MCF 10A (cell line): ENCODE measurements around the gene UBL7. TPM values are rescaled to one million over a fixed set of nuclear protein-coding genes. Genes with fewer than 3 reads are reported as not detected.

Source experiments
- BruUV-seq: library from RNA; stranded (reverse); fragments of 400-500 nt; replicated peaks from 2 replicates; lab custom pipeline; 2021; lab: Mats Ljungman, UMichigan
- CTCF ChIA-PET: fragments of 300-600 bp; sonication (Branson Sonifier 250); formaldehyde crosslinking; extraction: SDS; loops from one replicate; lab custom pipeline; 2021; ENCODE audit warnings: antibody characterized with exemption, inconsistent platforms; lab: Yijun Ruan, JAX
- POLR2A ChIA-PET: fragments of 300-600, 350-650 bp; sonication (Branson Sonifier 250); formaldehyde crosslinking; extraction: SDS; loops from one replicate; lab custom pipeline; 2020; ENCODE audit warnings: antibody characterized with exemption, inconsistent platforms; lab: Yijun Ruan, JAX
- DNase-seq: peaks from one replicate; pipeline ENCODE4 v3.0.0-alpha.2; 2018; ENCODE audit not compliant: unreplicated experiment
- H3K27ac Mint-ChIP-seq: one replicate; pipeline ENCODE4 v1.8.0; 2022; ENCODE audit warnings: mild to moderate bottlenecking, low read depth, mixed read lengths; ENCODE audit not compliant: unreplicated experiment
- H3K27me3 Mint-ChIP-seq: one replicate; pipeline ENCODE4 v1.8.0; 2022; ENCODE audit warnings: mixed read lengths; ENCODE audit not compliant: insufficient read depth, unreplicated experiment
- H3K36me3 Mint-ChIP-seq: one replicate; pipeline ENCODE4 v1.8.0; 2022; ENCODE audit warnings: mild to moderate bottlenecking, moderate library complexity, mixed read lengths; ENCODE audit not compliant: insufficient read depth, unreplicated experiment
- H3K4me1 Mint-ChIP-seq: one replicate; pipeline ENCODE4 v1.8.0; 2022; ENCODE audit warnings: mixed read lengths; ENCODE audit not compliant: insufficient read depth, unreplicated experiment
- H3K4me3 Mint-ChIP-seq: one replicate; pipeline ENCODE4 v1.8.0; 2022; ENCODE audit warnings: mild to moderate bottlenecking, moderate library complexity, mixed read lengths; ENCODE audit not compliant: unreplicated experiment
- H3K9me3 Mint-ChIP-seq: one replicate; pipeline ENCODE4 v1.8.0; 2022; ENCODE audit warnings: mixed read lengths; ENCODE audit not compliant: unreplicated experiment
- intact Hi-C: fragments of 100-400 bp; cut with micrococcal nuclease; formaldehyde crosslinking; loops from 2 replicates; pipeline ENCODE4 v1.14.1; 2022
- total RNA-seq: library from RNA; stranded (reverse); gene quantifications from 2 replicates; pipeline ENCODE4 v1.2.3, GENCODE V29; 2022
- TF ChIP-seq, protein P1 (sequence below): fragments of 200-600 bp; IDR thresholded peaks from one replicate; pipeline ENCODE4 v1.8.0; 2022; ENCODE audit warnings: antibody characterized with exemption, mild to moderate bottlenecking; ENCODE audit not compliant: unreplicated experiment

UBL7 gene
- total RNA-seq, 1 experiment from 2014 or later = 56.4 TPM

DNA sequence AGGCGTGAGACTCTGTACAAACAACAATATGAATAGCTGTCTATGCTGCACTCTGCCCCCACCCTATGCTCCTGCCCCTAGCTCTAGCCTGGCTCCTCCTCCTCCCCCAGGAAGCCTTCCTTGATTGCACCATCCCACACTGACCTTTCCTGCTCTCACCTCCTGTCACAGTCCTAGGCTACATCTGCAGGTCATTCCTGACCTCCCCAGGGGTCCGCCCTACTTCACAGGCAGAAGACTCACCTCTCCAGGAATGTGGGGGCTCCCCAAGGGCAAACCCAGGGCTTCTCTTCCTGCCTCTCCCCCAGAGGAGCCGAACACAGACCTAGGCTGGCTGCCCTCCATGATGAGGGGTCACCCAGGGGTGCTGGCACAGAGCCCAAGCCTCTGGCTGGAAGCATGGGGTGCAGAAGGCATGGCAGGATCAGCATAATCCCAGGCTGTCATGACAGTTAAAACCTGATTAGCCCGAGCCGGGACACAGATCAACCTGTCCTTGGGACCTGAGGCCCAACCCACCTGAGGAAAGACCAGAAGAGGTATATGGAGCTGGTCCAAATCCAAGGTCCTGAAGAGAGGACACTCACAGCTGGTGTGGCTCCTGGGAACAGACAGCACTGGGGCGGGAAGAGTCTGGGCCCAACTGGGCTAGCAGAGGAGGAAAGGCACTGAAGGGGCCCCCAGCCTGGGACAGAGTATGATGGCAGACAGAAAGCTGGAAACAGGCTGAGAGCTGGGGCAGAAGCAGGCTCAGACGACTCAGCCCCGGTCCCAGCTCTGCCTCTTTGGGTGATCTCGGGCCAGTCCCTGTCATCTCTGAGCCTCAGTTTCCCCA, 33.1 kb downstream of the UBL7 start:
- TF ChIP-seq, protein P1, sequence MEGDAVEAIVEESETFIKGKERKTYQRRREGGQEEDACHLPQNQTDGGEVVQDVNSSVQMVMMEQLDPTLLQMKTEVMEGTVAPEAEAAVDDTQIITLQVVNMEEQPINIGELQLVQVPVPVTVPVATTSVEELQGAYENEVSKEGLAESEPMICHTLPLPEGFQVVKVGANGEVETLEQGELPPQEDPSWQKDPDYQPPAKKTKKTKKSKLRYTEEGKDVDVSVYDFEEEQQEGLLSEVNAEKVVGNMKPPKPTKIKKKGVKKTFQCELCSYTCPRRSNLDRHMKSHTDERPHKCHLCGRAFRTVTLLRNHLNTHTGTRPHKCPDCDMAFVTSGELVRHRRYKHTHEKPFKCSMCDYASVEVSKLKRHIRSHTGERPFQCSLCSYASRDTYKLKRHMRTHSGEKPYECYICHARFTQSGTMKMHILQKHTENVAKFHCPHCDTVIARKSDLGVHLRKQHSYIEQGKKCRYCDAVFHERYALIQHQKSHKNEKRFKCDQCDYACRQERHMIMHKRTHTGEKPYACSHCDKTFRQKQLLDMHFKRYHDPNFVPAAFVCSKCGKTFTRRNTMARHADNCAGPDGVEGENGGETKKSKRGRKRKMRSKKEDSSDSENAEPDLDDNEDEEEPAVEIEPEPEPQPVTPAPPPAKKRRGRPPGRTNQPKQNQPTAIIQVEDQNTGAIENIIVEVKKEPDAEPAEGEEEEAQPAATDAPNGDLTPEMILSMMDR = no peak
- BruUV-seq = no TSS peak
- H3K9me3 Mint-ChIP-seq = no peaks in the 10 kb centered on the region
- H3K4me3 Mint-ChIP-seq = no peak overlapping the region
- peaks cover 11% of the 10 kb centered on the region for H3K4me1 Mint-ChIP-seq
- H3K27ac Mint-ChIP-seq = no peak overlapping the region
- H3K27me3 Mint-ChIP-seq = no peaks in the 10 kb centered on the region
- intact Hi-C loops = no loop called here
- DNase-seq = no peak
- ChIA-PET CTCF (interaction anchor here (0.7 to 2.9 kb wide), 5 partner anchors 10 to 107 kb away, joined by 3 to 15 read pairs (median 4); no protein-coding TSS in a partner anchor), POLR2A (interaction anchor here (0.5 to 1.0 kb wide), 2 partner anchors 29 to 46 kb away, joined by 3 to 4 read pairs; no protein-coding TSS in a partner anchor)
- H3K36me3 Mint-ChIP-seq = peaks cover 14% of the 10 kb centered on the region

DNA sequence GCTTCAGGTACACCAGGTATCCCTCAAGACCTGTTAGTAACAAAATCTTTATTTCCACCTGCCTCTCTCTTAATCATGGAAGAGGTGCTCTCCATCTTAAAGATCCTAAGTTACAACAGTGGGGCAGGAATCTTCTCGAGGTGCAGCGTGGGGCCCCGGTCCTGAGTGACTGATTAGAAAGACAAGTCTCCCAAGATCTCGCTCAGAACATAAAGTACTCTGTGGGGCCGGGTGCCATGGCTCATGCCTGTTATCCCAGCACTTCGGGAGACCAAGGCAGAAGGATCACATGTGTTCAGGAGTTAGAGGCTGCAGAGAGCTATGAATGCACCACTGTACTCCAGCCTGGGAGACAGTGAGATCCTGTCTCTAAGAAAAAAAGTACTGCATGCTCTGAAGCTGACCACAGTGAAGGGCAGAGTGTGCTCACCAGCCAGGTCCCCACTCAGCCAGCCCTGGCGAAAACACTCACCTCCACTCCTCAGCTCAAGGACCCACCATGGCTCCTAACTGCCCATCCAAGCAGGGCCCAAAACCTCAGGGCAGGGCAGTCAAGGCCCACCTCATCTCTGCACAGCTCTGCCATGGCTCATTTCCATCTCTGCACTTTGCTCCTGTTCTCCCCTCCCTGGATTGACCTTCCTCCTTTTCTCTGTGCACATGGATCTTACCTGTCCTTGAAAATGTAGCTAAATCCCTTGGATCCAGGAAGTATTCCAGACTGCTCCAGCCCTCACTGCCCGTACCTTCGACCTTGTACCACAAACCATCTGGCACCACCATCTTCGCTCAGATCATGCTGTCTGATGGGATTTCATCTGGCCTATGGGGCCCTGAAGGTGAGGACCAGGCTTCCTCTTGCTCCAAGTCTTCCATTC, 34.3 kb downstream of the UBL7 start:
- H3K36me3 Mint-ChIP-seq = peaks cover 16% of the 10 kb centered on the region
- ChIA-PET CTCF (interaction anchor here (0.7 to 1.4 kb wide), 3 partner anchors 11 to 343 kb away, joined by 4 to 5 read pairs (median 4); no protein-coding TSS in a partner anchor), POLR2A (interaction anchor here (1.0 kb wide), 1 partner anchor 44 kb away, joined by 3 read pairs; no protein-coding TSS in a partner anchor)
- intact Hi-C loops = no loop called here
- no TSS peak for BruUV-seq
- TF ChIP-seq, protein P1 = no peak
- H3K27me3 Mint-ChIP-seq = no peaks in the 10 kb centered on the region
- no peak for DNase-seq
- H3K27ac Mint-ChIP-seq = no peak overlapping the region
- H3K9me3 Mint-ChIP-seq = no peaks in the 10 kb centered on the region
- H3K4me1 Mint-ChIP-seq = peaks cover 15% of the 10 kb centered on the region
- no peak overlapping the region for H3K4me3 Mint-ChIP-seq

DNA sequence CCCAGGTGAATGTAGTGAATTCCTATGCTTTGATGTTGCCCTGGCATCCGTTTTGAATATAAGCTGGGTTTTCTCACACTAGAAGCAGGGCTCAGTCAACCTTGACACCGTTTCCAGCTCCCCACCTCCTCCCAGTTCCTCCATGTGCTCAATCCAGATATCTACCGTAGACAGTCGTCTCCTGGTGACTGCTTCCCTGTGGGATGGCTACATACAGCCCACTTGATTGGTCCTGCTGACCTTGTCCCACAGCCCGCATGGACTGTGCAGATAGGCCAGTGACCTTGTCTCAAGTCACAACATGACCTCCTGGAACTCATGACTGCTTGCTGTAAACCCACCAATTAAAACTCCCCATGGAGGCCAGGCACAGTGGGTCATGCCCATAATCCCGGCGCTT, 35.3 kb downstream of the UBL7 start:
- Mint-ChIP-seq H3K27me3 (no peaks in the 10 kb centered on the region), H3K4me1 (peaks cover 15% of the 10 kb centered on the region), H3K27ac (no peak overlapping the region), H3K36me3 (peaks cover 11% of the 10 kb centered on the region), H3K4me3 (no peak overlapping the region), H3K9me3 (no peaks in the 10 kb centered on the region)
- DNase-seq = no peak
- no TSS peak for BruUV-seq
- CTCF ChIA-PET = interaction anchor here (0.6 to 1.4 kb wide), 3 partner anchors 13 to 63 kb away, joined by 3 to 9 read pairs (median 3); no protein-coding TSS in a partner anchor
- POLR2A ChIA-PET = no interaction called here
- TF ChIP-seq, protein P1 = no peak
- intact Hi-C loops = no loop called here
